HG03354 (cell line): ENCODE data around the gene ENPP7.
"Not testable (repeated sequence)": the region's sequence is repeated elsewhere in the genome, so short reads cannot be mapped to it uniquely, and the experiment has no call there.

ENCODE experiments used
- ATAC-seq: cut with Tn5 transposase; IDR thresholded peaks from one replicate; pipeline ENCODE4 v1.9.1; 2021; ENCODE audit warnings: mild to moderate bottlenecking; ENCODE audit not compliant: unreplicated experiment, poor library complexity, severe bottlenecking

ENPP7 gene

GRCh38 chr17:79746889-79747507, 16.3 kb downstream of the ENPP7 start:
- ATAC-seq, result no peak

- no peak for ATAC-seq
Observed at GRCh38 chr17:79747508-79748294, 17.0 kb downstream of the ENPP7 start.

GRCh38 chr17:79748295-79749099, 17.8 kb downstream of the ENPP7 start:
- no peak for ATAC-seq

- ATAC-seq, result no peak
Observed at GRCh38 chr17:79749156-79749815, 18.5 kb downstream of the ENPP7 start.

GRCh38 chr17:79749958-79750357, 19.2 kb downstream of the ENPP7 start:
- no peak for ATAC-seq

- no peak for ATAC-seq
Observed at GRCh38 chr17:79750650-79751545, 20.2 kb downstream of the ENPP7 start.

- no peak for ATAC-seq
Observed at GRCh38 chr17:79752175-79752574, 21.4 kb downstream of the ENPP7 start.

- ATAC-seq, result no peak
Observed at GRCh38 chr17:79754370-79754769, 23.6 kb downstream of the ENPP7 start.

GRCh38 chr17:79754903-79755302, 24.2 kb downstream of the ENPP7 start:
- ATAC-seq, result not testable (repeated sequence)

GRCh38 chr17:79755591-79755990, 24.8 kb downstream of the ENPP7 start:
- ATAC-seq, result no peak

- ATAC-seq, result no peak
Observed at GRCh38 chr17:79757140-79757745, 26.5 kb downstream of the ENPP7 start.

- ATAC-seq, result no peak
Observed at GRCh38 chr17:79758271-79758670, 27.5 kb downstream of the ENPP7 start.

- no peak for ATAC-seq
Observed at GRCh38 chr17:79760197-79760906, 29.6 kb downstream of the ENPP7 start.

GRCh38 chr17:79761894-79762589, 31.3 kb downstream of the ENPP7 start:
- no peak for ATAC-seq

- no peak for ATAC-seq
Observed at GRCh38 chr17:79765708-79766107, 35.0 kb downstream of the ENPP7 start.

- no peak for ATAC-seq
Observed at GRCh38 chr17:79769570-79770506, 39.1 kb downstream of the ENPP7 start.

GRCh38 chr17:79771276-79771675, 40.5 kb downstream of the ENPP7 start:
- no peak for ATAC-seq
